Activated CD8-positive, alpha-beta memory T cell treated with anti-CD3 and anti-CD28 coated beads for 1 hour (primary cell): Measurements from ENCODE around the gene DNAJB5.
"Not testable (repeated sequence)": the region's sequence is repeated elsewhere in the genome, so short reads cannot be mapped to it uniquely, and the experiment has no call there.

Experiments used
- DNase-seq, 2 donors: peaks; one replicate each; pipeline ENCODE4 v3.0.0-alpha.2; 2020; ENCODE audit warnings: low read depth in 1 of 2; ENCODE audit errors: extremely low read depth in 1 of 2

The DNAJB5 gene

DNA sequence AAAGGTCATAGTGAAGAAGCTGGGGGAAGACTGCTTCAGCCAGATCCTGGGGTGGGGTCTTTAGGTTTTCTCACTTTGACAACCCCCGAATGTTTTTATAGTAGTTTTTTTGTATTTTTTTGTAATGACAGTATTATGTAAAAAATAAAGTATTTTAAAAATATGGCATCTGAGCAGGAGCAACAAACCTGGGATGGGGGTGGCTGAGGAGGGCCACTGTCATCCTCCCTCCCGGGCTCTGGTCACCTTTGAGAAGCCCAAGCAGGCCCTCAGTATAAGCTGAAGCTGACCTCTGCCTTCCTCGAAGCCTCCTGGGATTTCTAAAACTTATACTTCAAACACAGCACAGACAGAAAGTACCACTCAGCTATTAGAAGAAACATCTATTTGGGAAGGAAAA lies 8.7 kb downstream of the DNAJB5 start:
- no peak for DNase-seq

- no peak for DNase-seq
Measured at GRCh38 chr9:34999576-34999975, 10.0 kb downstream of the DNAJB5 start.

- DNase-seq = no peak
Measured at GRCh38 chr9:35000535-35001284, 11.2 kb downstream of the DNAJB5 start.

- DNase-seq = no peak
Measured at GRCh38 chr9:35001285-35001677, 11.7 kb downstream of the DNAJB5 start.

DNA sequence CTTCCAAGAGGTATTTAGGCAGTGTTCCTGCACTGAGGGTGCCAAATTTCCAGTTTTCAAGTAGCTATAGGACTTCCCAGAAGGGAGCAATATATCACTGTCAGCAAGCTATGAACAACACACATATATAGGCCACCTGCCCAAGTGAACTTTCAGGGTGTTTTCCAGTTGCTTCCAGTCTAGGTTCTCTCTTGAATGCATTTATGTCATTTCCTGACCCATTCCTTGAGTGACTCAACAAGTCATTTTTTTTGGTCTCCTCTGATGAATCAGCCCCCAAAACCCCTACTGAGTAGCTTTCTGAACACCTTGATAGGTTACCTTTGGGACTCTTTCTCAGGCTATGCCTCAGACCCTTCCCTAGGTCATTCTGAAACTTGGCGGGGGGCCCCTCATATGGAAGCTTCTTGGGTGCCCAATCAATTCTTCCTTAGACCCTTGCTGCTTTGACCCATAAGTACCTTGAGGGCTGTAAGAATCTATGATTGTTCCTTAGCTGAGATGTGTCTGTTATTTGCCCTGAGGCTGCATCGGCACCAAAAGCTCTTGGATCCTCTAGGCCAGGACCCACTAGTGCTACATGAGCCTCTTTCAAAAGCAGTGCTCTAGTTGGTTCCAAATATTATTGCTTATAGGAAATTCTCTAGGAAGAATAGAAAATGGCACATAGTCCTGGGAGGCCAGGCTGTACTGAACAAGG lies 12.4 kb downstream of the DNAJB5 start:
- no peak for DNase-seq

- no peak for DNase-seq
Measured at GRCh38 chr9:35002623-35003022, 13.1 kb downstream of the DNAJB5 start.

- not testable (repeated sequence) for DNase-seq
Measured at GRCh38 chr9:35004299-35004698, 14.8 kb downstream of the DNAJB5 start.

- DNase-seq = no peak
Measured at GRCh38 chr9:35010351-35010958, 20.9 kb downstream of the DNAJB5 start.

- no peak for DNase-seq
Measured at GRCh38 chr9:35014517-35014916, 25.0 kb downstream of the DNAJB5 start.

DNA sequence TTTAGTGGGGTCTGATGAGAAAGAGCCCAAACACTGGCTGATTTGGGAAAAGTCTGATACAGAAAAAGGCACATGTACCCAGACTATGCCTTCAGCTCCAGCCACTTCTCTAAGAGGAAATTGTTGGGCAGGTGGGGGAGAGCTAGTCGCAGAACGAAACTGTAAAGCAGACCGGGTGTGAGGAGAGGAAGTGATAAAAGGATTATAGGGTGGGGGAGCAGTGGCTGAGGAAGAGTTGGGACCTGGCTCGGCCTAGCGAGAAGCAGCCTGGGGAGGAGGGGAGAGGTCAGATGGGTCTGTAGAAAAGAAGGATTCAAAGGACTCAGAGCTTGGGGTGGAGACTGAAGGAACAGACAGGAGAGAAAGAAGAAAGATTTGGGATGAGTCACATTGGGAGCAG lies 33.9 kb downstream of the DNAJB5 start:
- DNase-seq = not testable (repeated sequence)

DNA sequence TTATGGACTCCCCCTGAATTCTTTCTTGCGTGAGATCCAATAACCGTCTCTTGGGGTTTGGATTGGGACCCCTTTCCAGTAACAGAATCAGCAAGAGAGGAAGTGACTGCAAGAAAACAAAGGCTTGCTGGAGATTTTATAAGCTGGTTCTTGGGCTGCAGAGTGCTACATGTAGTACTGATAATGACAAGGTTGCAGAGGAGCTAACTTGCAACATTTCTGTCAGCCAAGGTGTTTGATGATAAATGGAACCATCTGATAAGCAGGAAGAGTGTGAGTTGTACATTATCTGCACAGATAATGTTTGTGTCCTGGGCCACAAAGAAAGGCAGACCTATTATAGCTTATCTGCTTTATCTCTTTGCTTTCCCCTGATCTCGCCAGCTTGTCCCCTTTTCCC lies 37.1 kb downstream of the DNAJB5 start:
- no peak for DNase-seq

DNA sequence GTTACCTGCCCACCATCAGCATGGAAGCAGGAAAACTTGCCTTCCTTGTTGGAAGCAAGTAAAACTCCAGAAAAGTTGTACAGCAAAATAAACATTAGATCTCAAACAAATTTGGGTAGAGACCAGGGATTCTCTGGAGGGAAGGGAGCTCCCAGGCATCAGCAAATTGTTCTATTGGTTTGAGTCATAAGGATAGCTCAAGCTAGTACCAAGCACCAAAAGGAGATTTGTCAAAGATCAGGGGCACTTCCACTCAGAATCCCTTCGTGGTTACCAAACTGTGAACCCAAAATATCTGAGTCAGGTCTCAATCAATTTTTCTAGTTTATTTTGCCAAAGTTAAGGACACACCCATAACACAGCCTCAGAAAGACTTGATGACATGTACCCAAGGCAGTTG lies 37.8 kb downstream of the DNAJB5 start:
- no peak for DNase-seq

DNA sequence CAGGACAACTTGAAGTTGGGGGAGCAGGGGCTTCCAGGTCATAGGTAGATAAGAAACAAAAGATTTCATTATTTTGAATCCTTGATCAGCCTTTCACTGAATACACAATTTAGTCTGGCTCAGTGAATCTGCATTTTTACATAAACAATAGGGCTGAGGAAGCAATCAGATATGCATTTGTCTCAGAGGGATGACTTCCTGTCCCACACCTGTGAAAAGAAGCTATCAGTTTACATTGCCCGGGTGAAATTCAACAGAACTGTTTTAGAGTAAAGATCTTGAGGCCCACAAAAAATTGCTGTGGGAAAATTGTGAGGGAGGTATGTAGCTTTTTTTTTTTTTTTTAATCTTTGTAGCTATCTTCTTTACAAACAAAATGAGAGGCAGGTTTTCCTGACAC lies 38.3 kb downstream of the DNAJB5 start:
- no peak for DNase-seq

GRCh38 chr9:35028341-35028740 lies 38.8 kb downstream of the DNAJB5 start:
- DNase-seq = no peak

DNA sequence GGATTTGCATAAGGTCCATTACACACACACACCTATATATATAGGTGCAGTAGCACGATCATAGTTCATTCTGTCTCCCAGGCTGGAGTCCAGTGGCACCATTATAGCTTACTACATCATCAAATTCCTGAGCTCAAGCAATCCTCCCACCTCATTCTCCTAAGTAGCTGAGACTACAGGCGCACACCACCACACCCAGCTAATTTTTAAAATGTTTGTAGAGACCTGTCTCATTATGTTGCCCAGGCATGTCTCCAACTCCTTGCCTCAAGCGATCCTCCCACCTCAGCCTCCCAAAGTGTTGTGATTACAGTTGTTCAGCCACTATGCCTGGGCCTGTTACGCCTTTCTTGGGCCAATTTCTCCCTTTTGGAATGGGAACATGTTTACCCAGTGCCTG lies 39.7 kb downstream of the DNAJB5 start:
- DNase-seq = no peak

- no peak for DNase-seq
Measured at GRCh38 chr9:35029852-35030251, 40.3 kb downstream of the DNAJB5 start.

- no peak for DNase-seq
Measured at GRCh38 chr9:35033101-35033500, 43.6 kb downstream of the DNAJB5 start.

DNA sequence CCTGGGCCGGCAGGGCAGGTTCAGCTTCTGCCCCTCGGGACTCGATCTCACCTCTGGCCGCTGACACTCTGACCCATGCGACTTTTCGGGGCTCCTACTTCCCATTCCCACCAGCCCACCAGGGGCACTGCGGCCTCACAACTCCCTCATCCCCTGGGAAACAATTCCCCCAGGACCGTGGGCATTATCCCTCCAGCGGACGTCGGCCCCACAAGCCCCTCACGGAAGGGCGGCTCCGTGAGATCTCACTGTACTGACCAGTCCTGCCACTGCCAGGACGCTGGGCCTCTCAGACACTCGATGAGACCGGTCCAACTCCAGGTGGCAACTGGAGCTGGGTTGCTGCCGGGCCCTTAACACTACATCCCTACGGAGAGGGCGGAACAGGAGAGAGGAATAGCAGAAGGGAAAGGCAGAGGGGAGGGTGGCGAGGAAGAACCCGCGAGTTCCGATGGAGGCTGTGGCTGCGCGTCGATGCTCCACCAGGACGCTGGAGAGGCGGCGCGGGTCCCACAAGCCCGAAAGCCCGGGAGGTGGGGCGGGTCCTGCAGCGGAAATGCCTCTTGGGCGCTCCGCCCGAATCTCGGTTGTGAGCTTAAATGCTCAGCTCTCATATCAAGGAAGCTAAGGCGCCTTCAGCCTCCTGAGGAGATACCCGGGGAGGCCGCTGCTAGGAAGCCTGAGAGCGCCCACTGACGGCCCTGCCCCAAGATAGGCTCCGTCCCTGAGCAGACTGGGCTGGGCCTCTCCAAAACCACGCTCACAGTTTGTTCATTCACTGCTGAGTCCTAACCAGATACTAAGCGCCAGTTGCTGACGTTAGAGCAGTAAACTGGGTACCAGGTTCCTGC lies 46.5 kb downstream of the DNAJB5 start:
- DNase-seq = no peak

DNA sequence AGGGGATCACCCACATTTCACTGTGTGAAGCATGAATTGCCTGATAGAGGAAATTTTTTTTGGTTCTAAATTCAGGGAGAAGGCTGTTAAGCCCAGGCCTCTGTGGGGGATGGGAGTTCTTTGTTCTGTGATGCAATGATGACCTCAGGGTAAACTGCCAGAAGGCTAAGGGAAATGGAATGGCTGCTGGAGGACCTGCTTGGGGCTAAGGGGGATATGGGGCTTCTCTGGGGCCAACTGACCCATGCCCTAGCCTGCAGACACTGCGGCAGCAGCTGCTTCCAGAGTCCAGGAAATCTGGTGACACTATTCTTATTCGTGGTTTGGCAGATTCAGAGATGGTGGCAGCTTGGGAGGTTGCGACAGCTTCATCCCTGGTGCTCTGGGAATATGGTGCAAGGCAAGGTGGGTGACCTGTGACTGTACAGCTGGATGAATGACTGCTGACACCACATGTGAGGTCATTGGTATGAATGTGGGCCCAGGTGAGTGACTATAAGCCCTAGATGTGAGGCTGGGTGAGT lies 52.6 kb downstream of the DNAJB5 start:
- no peak for DNase-seq

- no peak for DNase-seq
Measured at GRCh38 chr9:35042891-35043545, 53.5 kb downstream of the DNAJB5 start.
